MV-4-11 (cell line): ENCODE results near the gene CXCL14.
"Not testable (repeated sequence)": the region's sequence is repeated elsewhere in the genome, so short reads cannot be mapped to it uniquely, and the experiment has no call there.

Experiments
- DNase-seq: peaks from one replicate; lab custom pipeline; 2025; lab: John Stamatoyannopoulos, UW

Gene CXCL14

GRCh38 chr5:135543001-135543484 lies 35.7 kb downstream of the CXCL14 start:
- DNase-seq, result peak; percentile 44

DNA sequence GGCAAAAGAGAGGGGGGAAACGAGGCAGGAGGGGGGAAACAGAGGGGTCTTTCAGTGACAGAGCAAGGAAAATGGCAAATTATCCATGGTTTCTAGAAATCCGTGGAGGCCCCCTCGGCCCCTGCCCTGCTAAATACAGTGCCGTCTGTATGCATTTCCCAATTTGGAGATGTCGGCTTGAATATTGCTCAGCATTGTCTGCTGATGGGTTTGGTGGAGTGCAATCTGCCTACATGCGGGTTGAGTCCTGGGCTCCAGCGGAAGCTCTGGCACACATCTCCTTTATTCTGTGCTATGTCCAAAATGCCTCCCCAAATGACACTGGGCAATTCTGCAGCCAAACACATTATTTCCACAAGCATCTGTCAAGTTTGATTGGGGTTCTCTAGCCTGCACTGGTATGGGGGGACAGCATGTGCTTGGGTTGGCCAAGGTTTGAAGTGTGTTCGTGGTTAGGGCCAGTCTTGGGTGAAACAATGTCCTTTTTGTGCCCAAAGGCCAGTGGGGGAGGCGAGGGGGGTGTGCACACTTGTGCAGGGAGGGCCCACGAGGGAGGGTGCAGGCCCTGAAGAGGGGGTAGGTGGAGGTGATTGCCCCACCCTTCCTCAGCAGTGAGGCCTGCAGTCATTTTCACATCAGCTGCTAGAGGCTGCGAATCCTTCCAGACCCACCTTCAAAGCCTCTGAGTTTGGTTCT lies 36.8 kb downstream of the CXCL14 start:
- no peak for DNase-seq

- DNase-seq, result no peak
These were observed 39.3 kb downstream of the CXCL14 start for GRCh38 chr5:135539430-135540005.

GRCh38 chr5:135538261-135538660 lies 40.5 kb downstream of the CXCL14 start:
- DNase-seq, result no peak

GRCh38 chr5:135537745-135538144 lies 41.0 kb downstream of the CXCL14 start:
- no peak for DNase-seq

GRCh38 chr5:135537271-135537670 lies 41.5 kb downstream of the CXCL14 start:
- DNase-seq, result no peak

GRCh38 chr5:135535820-135536801 lies 42.7 kb downstream of the CXCL14 start, which contains the start of gene NEUROG1:
Gene NEUROG1, minus strand, starts transcription at chr5:135535964. Its CDS starts 274 bp downstream, at chr5:135535690.
- no peak for DNase-seq

DNA sequence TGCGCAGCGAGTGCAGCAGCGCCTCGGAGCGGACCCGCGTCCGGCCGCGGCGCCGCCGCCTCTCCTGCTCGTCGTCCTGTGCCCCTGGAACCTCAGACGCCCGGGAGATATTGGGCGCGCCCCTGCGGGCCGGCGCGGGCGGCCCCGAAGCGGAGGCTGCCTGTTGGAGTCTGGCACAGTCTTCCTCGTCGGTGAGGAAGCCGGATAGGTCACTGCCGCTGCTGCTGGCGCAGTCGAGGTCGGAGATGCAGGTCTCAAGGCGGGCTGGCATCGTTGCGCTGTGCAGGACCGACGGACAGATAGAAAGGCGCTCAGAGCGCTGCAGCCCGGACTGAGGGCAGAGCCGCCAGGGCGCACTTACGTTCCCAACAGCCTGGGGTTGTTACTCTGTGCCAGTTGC lies 43.4 kb downstream of the CXCL14 start:
- DNase-seq, result no peak

DNA sequence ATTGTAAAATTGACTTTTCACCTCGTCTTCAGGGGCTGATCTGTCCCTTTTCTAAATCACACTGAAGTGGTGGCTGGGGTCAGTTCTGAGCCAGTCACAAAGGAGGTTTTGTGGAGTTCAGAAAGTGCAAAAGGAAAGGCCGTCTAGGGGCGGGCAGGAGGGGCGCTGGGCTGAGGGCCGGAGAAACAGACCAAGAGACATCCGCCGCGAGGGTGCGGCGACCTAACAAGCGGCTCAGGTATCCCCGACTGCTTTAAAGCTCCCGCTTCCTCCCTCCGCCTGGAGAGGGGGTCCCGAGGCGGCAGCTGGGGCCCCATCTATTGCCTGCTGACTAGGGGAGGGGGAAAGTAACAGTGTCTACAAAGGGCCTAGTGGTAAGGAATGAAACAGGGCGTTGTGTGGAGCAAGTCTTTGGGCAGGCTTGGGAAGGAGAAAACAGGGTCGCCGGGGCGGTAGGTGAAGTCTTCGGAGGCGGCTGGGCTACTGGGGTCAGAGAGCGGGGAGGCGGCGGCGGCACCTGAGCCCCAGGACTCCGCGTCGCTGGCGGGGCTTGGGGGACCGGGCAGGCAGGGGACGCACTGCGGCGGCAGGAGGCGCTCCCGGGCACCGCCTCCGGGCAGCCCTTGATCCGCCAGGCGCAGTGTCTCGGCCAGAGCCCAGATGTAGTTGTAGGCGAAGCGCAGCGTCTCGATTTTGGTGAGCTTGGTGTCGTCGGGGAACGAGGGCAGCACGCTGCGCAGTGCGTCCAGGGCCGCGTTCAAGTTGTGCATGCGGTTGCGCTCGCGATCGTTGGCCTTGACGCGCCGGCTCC lies 44.0 kb downstream of the CXCL14 start:
- no peak for DNase-seq

DNA sequence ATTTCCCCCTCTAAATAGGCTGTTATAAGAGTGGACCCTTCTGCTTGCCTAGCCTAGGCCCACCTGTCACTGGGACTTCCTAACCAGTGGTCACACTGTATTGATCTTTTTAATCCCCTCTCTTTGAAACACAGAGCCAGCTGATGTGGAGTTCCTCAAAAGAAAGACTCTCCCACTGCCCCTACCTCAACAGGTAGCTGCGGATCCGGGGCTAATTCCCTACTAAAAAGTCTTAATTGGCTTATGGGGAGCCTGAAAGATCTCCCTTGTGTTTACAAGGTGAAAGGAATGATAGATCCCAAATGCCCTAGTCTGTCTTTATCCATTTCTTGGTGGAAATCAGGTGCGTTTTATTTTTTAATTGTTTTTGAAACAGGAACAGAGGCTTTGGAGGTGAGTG lies 45.0 kb downstream of the CXCL14 start:
- no peak for DNase-seq

GRCh38 chr5:135533334-135533733 lies 45.5 kb downstream of the CXCL14 start:
- no peak for DNase-seq

- not testable (repeated sequence) for DNase-seq
These were observed 49.2 kb downstream of the CXCL14 start for GRCh38 chr5:135529576-135529975.

DNA sequence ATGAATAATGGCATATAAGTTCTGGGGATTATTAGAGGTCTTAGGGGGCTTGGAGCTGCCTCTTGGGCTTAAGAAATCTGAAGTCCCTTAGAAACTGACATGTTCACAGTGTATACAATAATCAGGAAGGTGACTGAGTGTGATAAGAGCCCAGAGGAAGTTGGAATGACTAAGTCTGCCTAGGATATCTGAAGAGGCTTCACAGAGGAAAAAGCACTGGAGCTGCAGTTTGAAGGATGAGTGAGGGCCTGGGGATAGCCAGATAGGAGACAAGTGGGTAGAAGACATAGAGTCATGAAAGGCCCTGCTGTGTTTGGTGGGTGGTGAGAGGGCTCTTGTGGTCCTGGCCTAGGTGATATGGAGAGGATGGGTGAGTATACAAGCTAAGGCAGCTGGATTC lies 51.9 kb downstream of the CXCL14 start:
- no peak for DNase-seq

DNA sequence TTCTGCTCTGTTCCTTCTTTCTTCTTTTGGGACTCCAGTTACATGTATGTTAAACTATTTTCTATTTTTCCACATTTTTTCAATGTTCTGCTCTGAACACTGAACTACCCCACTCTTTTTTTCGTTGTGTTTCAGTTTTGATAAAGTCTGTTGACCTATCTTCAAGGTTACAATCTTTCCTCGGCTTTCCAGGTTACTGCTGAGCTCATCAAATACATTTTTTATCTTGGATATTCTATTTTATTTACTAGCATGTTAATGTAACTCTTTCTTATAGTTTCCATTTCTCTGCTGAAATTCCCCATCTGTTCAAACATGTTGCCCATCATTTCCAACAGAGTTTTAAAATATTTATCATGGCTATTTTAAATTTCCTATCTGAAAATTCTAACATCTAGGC lies 56.8 kb downstream of the CXCL14 start:
- DNase-seq, result no peak
